ENCODE measurements around the gene RAB20. TPM values are rescaled to one million over a fixed set of nuclear protein-coding genes. Genes with fewer than 3 reads are reported as not detected.

Gene RAB20
- total and polyA plus RNA-seq, 2 experiments from 2014 or later: 2.7 to 6.4 TPM

GRCh38 chr13:110519506-110519905 lies 42.0 kb downstream of the RAB20 start:
- Histone ChIP-seq H3K27me3 (replicated peaks; ENCODE audit: insufficient read depth) (no peaks in the 10 kb centered on the region), H2AFZ (no peak overlapping the region), H3K9me3 (ENCODE audit: low read depth) (no peaks in the 10 kb centered on the region), H3K79me2 (ENCODE audit: insufficient read depth) (no peaks in the 10 kb centered on the region), H3F3A (ENCODE audit: insufficient read depth) (no peaks in the 10 kb centered on the region; the same call in 1 of the 2 replicates), H3K4me2 (ENCODE audit: unreplicated experiment) (no peak overlapping the region), H3K9ac (no peak overlapping the region), H3K4me1 (ENCODE audit: insufficient read depth) (peaks cover 10% of the 10 kb centered on the region), H3K27ac (no peak overlapping the region), H3K9me2 (ENCODE audit: insufficient read depth) (no peaks in the 10 kb centered on the region), H3K4me3 (no peak overlapping the region), H4K20me1 (ENCODE audit: insufficient read depth) (no peaks in the 10 kb centered on the region), H3K36me3 (ENCODE audit: low read depth) (no peaks in the 10 kb centered on the region)
- 91% methylated on average over 7 of the region's 7 CpGs for WGBS, 2 experiments (ENCODE audit: low coverage in 1 of 2, low lambda C conversion rate in 2 of 2, missing lambda C conversion rate in 2 of 2)
- in situ Hi-C loops (cut with MboI): no loop called here
- TF ChIP-seq EZH2 (IDR thresholded peaks at IDR 0.05; ENCODE audit: insufficient read depth, poor library complexity, severe bottlenecking): no peak
- no peak for TF ChIP-seq EZH2phosphoT487 (IDR thresholded peaks at IDR 0.05; ENCODE audit: insufficient read depth, low read depth)
- DNase-seq: no peak

GRCh38 chr13:110519046-110519445 lies 42.5 kb downstream of the RAB20 start:
- Histone ChIP-seq H3K4me1 (ENCODE audit: insufficient read depth) (peaks cover 10% of the 10 kb centered on the region), H3F3A (ENCODE audit: insufficient read depth) (no peaks in the 10 kb centered on the region; the same call in 1 of the 2 replicates), H3K27me3 (replicated peaks; ENCODE audit: insufficient read depth) (no peaks in the 10 kb centered on the region), H2AFZ (no peak overlapping the region), H4K20me1 (ENCODE audit: insufficient read depth) (no peaks in the 10 kb centered on the region), H3K4me2 (ENCODE audit: unreplicated experiment) (no peak overlapping the region), H3K36me3 (ENCODE audit: low read depth) (no peaks in the 10 kb centered on the region), H3K27ac (no peak overlapping the region), H3K9ac (no peak overlapping the region), H3K79me2 (ENCODE audit: insufficient read depth) (no peaks in the 10 kb centered on the region), H3K9me2 (ENCODE audit: insufficient read depth) (no peaks in the 10 kb centered on the region), H3K9me3 (ENCODE audit: low read depth) (no peaks in the 10 kb centered on the region), H3K4me3 (no peak overlapping the region)
- in situ Hi-C loops (cut with MboI): no loop called here
- WGBS, 2 experiments (ENCODE audit: low coverage in 1 of 2, low lambda C conversion rate in 2 of 2, missing lambda C conversion rate in 2 of 2): 90% methylated on average over 15 to 16 of the region's 16 CpGs
- TF ChIP-seq EZH2 (IDR thresholded peaks at IDR 0.05; ENCODE audit: insufficient read depth, poor library complexity, severe bottlenecking): no peak
- TF ChIP-seq EZH2phosphoT487 (IDR thresholded peaks at IDR 0.05; ENCODE audit: insufficient read depth, low read depth): no peak
- no peak for DNase-seq

- no peak overlapping the region for H3K27ac ChIP-seq
- H3K27me3 ChIP-seq (replicated peaks; ENCODE audit: insufficient read depth): no peaks in the 10 kb centered on the region
- no peaks in the 10 kb centered on the region for H4K20me1 ChIP-seq (ENCODE audit: insufficient read depth)
- no peak overlapping the region for H3K4me3 ChIP-seq
- TF ChIP-seq EZH2phosphoT487 (IDR thresholded peaks at IDR 0.05; ENCODE audit: insufficient read depth, low read depth) (no peak), EZH2 (IDR thresholded peaks at IDR 0.05; ENCODE audit: insufficient read depth, poor library complexity, severe bottlenecking) (no peak)
- H3K9me3 ChIP-seq (ENCODE audit: low read depth): no peaks in the 10 kb centered on the region
- DNase-seq: no peak
- no peaks in the 10 kb centered on the region; the same call in 1 of the 2 replicates for H3F3A ChIP-seq (ENCODE audit: insufficient read depth)
- no peak overlapping the region for H3K4me2 ChIP-seq (ENCODE audit: unreplicated experiment)
- in situ Hi-C loops (cut with MboI): no loop called here
- no peak overlapping the region for H2AFZ ChIP-seq
- no peaks in the 10 kb centered on the region for H3K9me2 ChIP-seq (ENCODE audit: insufficient read depth)
- H3K4me1 ChIP-seq (ENCODE audit: insufficient read depth): peaks cover 10% of the 10 kb centered on the region
- no peaks in the 10 kb centered on the region for H3K79me2 ChIP-seq (ENCODE audit: insufficient read depth)
- no peak overlapping the region for H3K9ac ChIP-seq
- H3K36me3 ChIP-seq (ENCODE audit: low read depth): no peaks in the 10 kb centered on the region
- 76 to 78% methylated on average over 11 of the region's 11 CpGs for WGBS, 2 experiments (ENCODE audit: low coverage in 1 of 2, low lambda C conversion rate in 2 of 2, missing lambda C conversion rate in 2 of 2)
Measured at GRCh38 chr13:110518571-110518970, 43.0 kb downstream of the RAB20 start.

GRCh38 chr13:110518226-110518525 lies 43.3 kb downstream of the RAB20 start:
- Histone ChIP-seq H3K79me2 (ENCODE audit: insufficient read depth) (no peaks in the 10 kb centered on the region), H3K9me3 (ENCODE audit: low read depth) (no peaks in the 10 kb centered on the region), H3K4me2 (ENCODE audit: unreplicated experiment) (no peak overlapping the region), H3F3A (ENCODE audit: insufficient read depth) (no peaks in the 10 kb centered on the region; the same call in 1 of the 2 replicates), H3K27ac (no peak overlapping the region), H2AFZ (no peak overlapping the region), H3K4me1 (ENCODE audit: insufficient read depth) (peaks cover 10% of the 10 kb centered on the region), H3K9ac (no peak overlapping the region), H3K9me2 (ENCODE audit: insufficient read depth) (no peaks in the 10 kb centered on the region), H3K27me3 (replicated peaks; ENCODE audit: insufficient read depth) (no peaks in the 10 kb centered on the region), H3K4me3 (no peak overlapping the region), H3K36me3 (ENCODE audit: low read depth) (no peaks in the 10 kb centered on the region), H4K20me1 (ENCODE audit: insufficient read depth) (no peaks in the 10 kb centered on the region)
- WGBS, 2 experiments (ENCODE audit: low coverage in 1 of 2, low lambda C conversion rate in 2 of 2, missing lambda C conversion rate in 2 of 2): 80 to 83% methylated on average over 8 of the region's 8 CpGs
- TF ChIP-seq EZH2phosphoT487 (IDR thresholded peaks at IDR 0.05; ENCODE audit: insufficient read depth, low read depth) (no peak), EZH2 (IDR thresholded peaks at IDR 0.05; ENCODE audit: insufficient read depth, poor library complexity, severe bottlenecking) (no peak)
- in situ Hi-C loops (cut with MboI): no loop called here
- no peak for DNase-seq
